ENCODE results near the gene MAP3K10. TPM values are rescaled to one million over a fixed set of nuclear protein-coding genes. Genes with fewer than 3 reads are reported as not detected.
A peak's percentile ranks its signal among the peaks of the same experiment; 100 is the strongest.

The MAP3K10 gene
- total RNA-seq, 2 donors from 2014 or later = 15.8 to 25.7 TPM

DNA sequence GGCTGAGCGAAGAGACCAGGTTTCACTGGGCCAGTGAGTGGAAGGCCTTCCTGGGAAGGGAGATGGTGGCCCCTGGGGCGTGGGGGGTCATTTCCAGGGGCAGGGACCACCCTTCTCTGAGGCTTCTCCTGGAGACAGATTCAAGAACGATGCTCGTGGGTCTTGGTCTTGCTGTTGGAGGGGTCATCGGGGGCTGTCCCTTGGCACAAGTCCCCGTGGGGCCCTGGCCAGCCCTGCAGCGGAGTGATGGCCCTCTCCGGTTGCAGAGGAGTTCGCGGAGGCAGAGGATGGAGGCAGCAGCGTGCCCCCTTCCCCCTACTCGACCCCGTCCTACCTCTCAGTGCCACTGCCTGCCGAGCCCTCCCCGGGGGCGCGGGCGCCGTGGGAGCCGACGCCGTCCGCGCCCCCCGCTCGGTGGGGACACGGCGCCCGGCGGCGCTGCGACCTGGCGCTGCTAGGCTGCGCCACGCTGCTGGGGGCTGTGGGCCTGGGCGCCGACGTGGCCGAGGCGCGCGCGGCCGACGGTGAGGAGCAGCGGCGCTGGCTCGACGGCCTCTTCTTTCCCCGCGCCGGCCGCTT, 22.1 kb downstream of the MAP3K10 start:
- TF ChIP-seq, protein P1, sequence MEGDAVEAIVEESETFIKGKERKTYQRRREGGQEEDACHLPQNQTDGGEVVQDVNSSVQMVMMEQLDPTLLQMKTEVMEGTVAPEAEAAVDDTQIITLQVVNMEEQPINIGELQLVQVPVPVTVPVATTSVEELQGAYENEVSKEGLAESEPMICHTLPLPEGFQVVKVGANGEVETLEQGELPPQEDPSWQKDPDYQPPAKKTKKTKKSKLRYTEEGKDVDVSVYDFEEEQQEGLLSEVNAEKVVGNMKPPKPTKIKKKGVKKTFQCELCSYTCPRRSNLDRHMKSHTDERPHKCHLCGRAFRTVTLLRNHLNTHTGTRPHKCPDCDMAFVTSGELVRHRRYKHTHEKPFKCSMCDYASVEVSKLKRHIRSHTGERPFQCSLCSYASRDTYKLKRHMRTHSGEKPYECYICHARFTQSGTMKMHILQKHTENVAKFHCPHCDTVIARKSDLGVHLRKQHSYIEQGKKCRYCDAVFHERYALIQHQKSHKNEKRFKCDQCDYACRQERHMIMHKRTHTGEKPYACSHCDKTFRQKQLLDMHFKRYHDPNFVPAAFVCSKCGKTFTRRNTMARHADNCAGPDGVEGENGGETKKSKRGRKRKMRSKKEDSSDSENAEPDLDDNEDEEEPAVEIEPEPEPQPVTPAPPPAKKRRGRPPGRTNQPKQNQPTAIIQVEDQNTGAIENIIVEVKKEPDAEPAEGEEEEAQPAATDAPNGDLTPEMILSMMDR (IDR thresholded peaks at IDR 0.05) = no peak
- TF ChIP-seq POLR2A (IDR thresholded peaks at IDR 0.05) = no peak
- no peak for ATAC-seq
- Histone ChIP-seq H3K9me3 (no peaks in the 10 kb centered on the region), H3K4me3 (no peak overlapping the region), H3K4me1 (peaks cover 16% of the 10 kb centered on the region), H3K27me3 (peaks cover 0 to 9% of the 10 kb centered on the region in 2 donors), H3K27ac (no peak overlapping the region), H3K36me3 (replicated peaks in 1 of 2; ENCODE audit: insufficient read depth in 1 of 2, low read depth in 2 of 2) (no peaks in the 10 kb centered on the region)
- no peak for DNase-seq
- intact Hi-C loops (cut with DNase I) = no loop called here
- WGBS, 2 donors = 86 to 91% methylated on average over 23 to 47 of the region's 53 CpGs

DNA sequence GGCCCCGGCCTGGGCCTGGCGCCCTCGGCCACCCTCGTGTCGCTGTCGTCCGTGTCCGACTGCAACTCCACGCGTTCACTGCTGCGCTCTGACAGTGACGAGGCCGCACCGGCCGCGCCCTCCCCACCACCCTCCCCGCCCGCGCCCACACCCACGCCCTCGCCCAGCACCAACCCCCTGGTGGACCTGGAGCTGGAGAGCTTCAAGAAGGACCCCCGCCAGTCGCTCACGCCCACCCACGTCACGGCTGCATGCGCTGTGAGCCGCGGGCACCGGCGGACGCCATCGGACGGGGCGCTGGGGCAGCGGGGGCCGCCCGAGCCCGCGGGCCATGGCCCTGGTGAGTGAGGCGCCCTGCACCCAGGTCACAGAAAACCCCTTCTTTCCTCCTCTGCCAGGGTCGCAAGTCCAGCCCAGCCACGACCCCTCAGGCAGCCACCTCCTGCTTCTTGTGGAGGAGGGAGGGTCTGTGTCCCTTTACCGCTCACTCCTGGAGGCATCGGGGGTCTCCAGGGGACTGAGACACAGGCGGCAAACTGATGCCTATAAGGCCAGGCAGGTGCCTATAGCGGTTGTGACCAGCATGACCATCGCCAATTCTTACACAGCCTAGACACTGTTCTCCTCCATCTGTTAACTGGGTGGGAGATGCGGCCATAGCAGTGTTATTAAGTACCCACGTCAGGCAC, 22.8 kb downstream of the MAP3K10 start:
- Histone ChIP-seq H3K27me3 (peaks cover 0 to 9% of the 10 kb centered on the region in 2 donors), H3K9me3 (no peaks in the 10 kb centered on the region), H3K4me3 (no peak overlapping the region), H3K36me3 (replicated peaks in 1 of 2; ENCODE audit: insufficient read depth in 1 of 2, low read depth in 2 of 2) (no peaks in the 10 kb centered on the region), H3K4me1 (peaks cover 16% of the 10 kb centered on the region), H3K27ac (no peak overlapping the region)
- 90 to 96% methylated on average over 33 to 38 of the region's 50 CpGs for WGBS, 2 donors
- intact Hi-C loops (cut with DNase I) = no loop called here
- DNase-seq (no peak), ATAC-seq (no peak)
- no peak for TF ChIP-seq POLR2A (IDR thresholded peaks at IDR 0.05)
- TF ChIP-seq, protein P1 (IDR thresholded peaks at IDR 0.05) = no peak

DNA sequence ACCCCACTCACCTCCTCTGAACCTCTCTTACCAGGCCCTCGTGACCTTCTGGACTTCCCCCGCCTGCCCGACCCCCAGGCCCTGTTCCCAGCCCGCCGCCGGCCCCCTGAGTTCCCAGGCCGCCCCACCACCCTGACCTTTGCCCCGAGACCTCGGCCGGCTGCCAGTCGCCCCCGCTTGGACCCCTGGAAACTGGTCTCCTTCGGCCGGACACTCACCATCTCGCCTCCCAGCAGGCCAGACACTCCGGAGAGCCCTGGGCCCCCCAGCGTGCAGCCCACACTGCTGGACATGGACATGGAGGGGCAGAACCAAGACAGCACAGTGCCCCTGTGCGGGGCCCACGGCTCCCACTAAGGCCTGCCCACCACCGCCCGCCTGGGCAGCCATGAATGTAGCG, 23.7 kb downstream of the MAP3K10 start:
- Histone ChIP-seq H3K36me3 (replicated peaks in 1 of 2; ENCODE audit: insufficient read depth in 1 of 2, low read depth in 2 of 2) (no peaks in the 10 kb centered on the region), H3K27me3 (peaks cover 0 to 9% of the 10 kb centered on the region in 2 donors), H3K4me3 (no peak overlapping the region), H3K27ac (no peak overlapping the region), H3K9me3 (no peaks in the 10 kb centered on the region), H3K4me1 (peaks cover 16% of the 10 kb centered on the region)
- ATAC-seq (no peak), DNase-seq (no peak)
- WGBS, 2 donors = 59 to 74% methylated on average over 7 to 17 of the region's 22 CpGs
- TF ChIP-seq, protein P1 (IDR thresholded peaks at IDR 0.05) = no peak
- intact Hi-C loops (cut with DNase I) = no loop called here

DNA sequence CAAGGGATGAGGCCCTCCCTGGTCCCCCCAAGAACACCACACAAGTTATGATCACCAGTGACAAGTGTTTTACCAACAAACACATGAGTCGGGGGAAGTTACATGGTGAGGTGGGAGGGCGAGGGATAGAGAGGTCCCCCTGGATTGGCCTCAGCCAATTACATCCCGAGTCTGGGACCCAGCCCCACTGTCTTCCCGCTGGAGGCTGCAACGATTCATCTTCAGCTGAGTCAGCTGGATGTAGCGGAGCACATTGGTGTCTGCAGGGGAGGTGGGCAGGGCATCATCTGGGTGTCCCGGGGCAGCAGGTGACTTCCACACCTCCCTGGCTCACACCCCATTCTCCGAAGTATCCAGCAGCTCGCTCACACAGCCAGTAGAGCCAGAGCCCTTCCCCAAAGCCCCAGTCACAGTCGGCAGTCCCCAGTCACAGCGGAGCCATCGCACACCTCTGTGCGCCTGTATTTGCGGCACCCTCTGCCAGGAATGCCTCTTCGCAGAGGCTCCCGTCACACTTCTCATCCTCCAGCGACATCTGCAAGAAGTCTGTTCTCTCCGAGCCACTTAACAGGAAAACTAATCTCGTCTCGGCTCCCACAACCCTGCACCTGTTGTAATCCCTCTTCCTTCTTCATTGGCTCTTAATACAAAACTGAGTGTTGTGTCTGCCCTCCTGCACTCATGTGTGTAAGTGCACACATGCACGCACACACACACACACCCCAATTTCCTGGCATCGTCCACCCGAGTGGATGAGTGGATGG, 25.0 kb downstream of the MAP3K10 start:
- H3K9me3 ChIP-seq = no peaks in the 10 kb centered on the region
- peaks cover 0 to 9% of the 10 kb centered on the region in 2 donors for H3K27me3 ChIP-seq
- no peak overlapping the region for H3K27ac ChIP-seq
- no peaks in the 10 kb centered on the region for H3K36me3 ChIP-seq (replicated peaks in 1 of 2; ENCODE audit: insufficient read depth in 1 of 2, low read depth in 2 of 2)
- intact Hi-C loops (cut with DNase I) = no loop called here
- DNase-seq = no peak
- H3K4me3 ChIP-seq = no peak overlapping the region
- ATAC-seq = no peak
- no peak for TF ChIP-seq POLR2A (IDR thresholded peaks at IDR 0.05)
- H3K4me1 ChIP-seq = peaks cover 16% of the 10 kb centered on the region
- 31 to 36% methylated on average over 16 to 23 of the region's 23 CpGs for WGBS, 2 donors

DNA sequence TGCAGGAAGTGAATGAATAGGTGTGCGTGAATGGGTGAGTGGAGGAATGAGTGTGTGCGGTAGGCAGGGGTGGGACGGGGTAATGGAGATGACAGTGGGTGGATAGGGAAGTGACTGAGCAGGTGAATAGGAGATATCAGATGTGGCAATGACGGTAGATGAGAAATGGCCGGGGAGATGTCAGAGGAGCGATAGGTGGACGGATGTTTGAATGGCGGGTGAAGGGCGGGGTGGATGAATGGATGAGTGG, 25.5 kb downstream of the MAP3K10 start:
- TF ChIP-seq, protein P1 (IDR thresholded peaks at IDR 0.05) = no peak
- TF ChIP-seq POLR2A (IDR thresholded peaks at IDR 0.05) = peak in 1 of 3 donors; percentile 2
- Histone ChIP-seq H3K4me3 (no peak overlapping the region), H3K4me1 (peaks cover 16% of the 10 kb centered on the region), H3K27ac (no peak overlapping the region), H3K36me3 (replicated peaks in 1 of 2; ENCODE audit: insufficient read depth in 1 of 2, low read depth in 2 of 2) (no peaks in the 10 kb centered on the region), H3K9me3 (no peaks in the 10 kb centered on the region), H3K27me3 (peaks cover 0 to 9% of the 10 kb centered on the region in 2 donors)
- no peak for ATAC-seq
- intact Hi-C loops (cut with DNase I) = no loop called here
- DNase-seq = no peak
- 12% methylated on average over 9 of the region's 9 CpGs for WGBS, 2 donors

Measured in body of pancreas (tissue), 4 donors.